H9 (cell line): Measurements from ENCODE around the gene CPT1B. TPM values are rescaled to one million over a fixed set of nuclear protein-coding genes. Genes with fewer than 3 reads are reported as not detected.

Source experiments
- DNase-seq: peaks from one replicate; pipeline ENCODE4 v3.0.0-alpha.2; 2017
- H2AFZ ChIP-seq: one replicate; pipeline ENCODE4 v1.6.1; 2013; ENCODE audit warnings: mild to moderate bottlenecking, low read length, control low read depth, moderate library complexity
- H2AK5ac ChIP-seq: 2 replicates; pipeline ENCODE4 v1.6.1; 2013; ENCODE audit warnings: low read length, control low read depth, mixed read lengths; ENCODE audit not compliant: insufficient read length
- H2BK120ac ChIP-seq: one replicate; pipeline ENCODE4 v1.6.1; 2013; ENCODE audit warnings: low read depth, mild to moderate bottlenecking, low read length, control low read depth, inconsistent platforms; ENCODE audit not compliant: poor library complexity, severe bottlenecking
- H2BK12ac ChIP-seq: 2 replicates; pipeline ENCODE4 v1.6.1; 2013; ENCODE audit warnings: low read length, control low read depth, mixed read lengths, low read depth; ENCODE audit not compliant: insufficient read length
- H2BK15ac ChIP-seq: 2 replicates; pipeline ENCODE4 v1.6.1; 2013; ENCODE audit warnings: low read depth, low read length, control low read depth
- H2BK20ac ChIP-seq: one replicate; pipeline ENCODE4 v1.6.1; 2013; ENCODE audit warnings: low read depth, mild to moderate bottlenecking, low read length, control low read depth, inconsistent platforms; ENCODE audit not compliant: poor library complexity, severe bottlenecking
- H2BK5ac ChIP-seq: 2 replicates; pipeline ENCODE4 v1.6.1; 2013; ENCODE audit warnings: low read length, control low read depth, mixed read lengths; ENCODE audit not compliant: insufficient read length
- H3K14ac ChIP-seq: 2 replicates; pipeline ENCODE4 v1.6.1; 2013; ENCODE audit warnings: low read length, control low read depth; ENCODE audit not compliant: insufficient read depth
- H3K18ac ChIP-seq: 2 replicates; pipeline ENCODE4 v1.6.1; 2013; ENCODE audit warnings: low read depth, mild to moderate bottlenecking, mixed read lengths, low read length, control low read depth; ENCODE audit not compliant: insufficient read length
- H3K23ac ChIP-seq: 2 replicates; pipeline ENCODE4 v1.6.1; 2013; ENCODE audit warnings: low read length, control low read depth, mixed read lengths, low read depth; ENCODE audit not compliant: insufficient read length
- H3K23me2 ChIP-seq: 2 replicates; pipeline ENCODE4 v1.6.1; 2013; ENCODE audit warnings: low read depth, mild to moderate bottlenecking, mixed read lengths, low read length, control low read depth; ENCODE audit not compliant: insufficient read length, poor library complexity, severe bottlenecking
- H3K27ac ChIP-seq: 2 replicates; pipeline ENCODE4 v1.5.1; 2013; ENCODE audit warnings: low read length, control low read depth, mixed read lengths, low read depth; ENCODE audit not compliant: insufficient read length
- H3K27me3 ChIP-seq: 2 replicates; pipeline ENCODE4 v1.6.1; 2013; ENCODE audit warnings: low read length, control low read depth, inconsistent platforms; ENCODE audit not compliant: insufficient read depth
- H3K4ac ChIP-seq: 2 replicates; pipeline ENCODE4 v1.6.1; 2013; ENCODE audit warnings: low read depth, mild to moderate bottlenecking, control low read depth, inconsistent platforms, low read length, moderate library complexity
- H3K4me1 ChIP-seq: 2 replicates; pipeline ENCODE4 v1.6.1; 2013; ENCODE audit warnings: low read length, control low read depth, inconsistent platforms; ENCODE audit not compliant: insufficient read depth
- H3K4me2 ChIP-seq: 2 replicates; pipeline ENCODE4 v1.6.1; 2013; ENCODE audit warnings: low read length, control low read depth, mixed read lengths; ENCODE audit not compliant: insufficient read length, insufficient read depth
- H3K56ac ChIP-seq: 2 replicates; pipeline ENCODE4 v1.6.1; 2013; ENCODE audit warnings: low read depth, mild to moderate bottlenecking, mixed read lengths, low read length, control low read depth; ENCODE audit not compliant: insufficient read length
- H3K79me1 ChIP-seq: 2 replicates; pipeline ENCODE4 v1.6.1; 2013; ENCODE audit warnings: low read depth, mild to moderate bottlenecking, moderate library complexity, low read length, control low read depth, inconsistent platforms; ENCODE audit not compliant: insufficient read depth, poor library complexity, severe bottlenecking
- H3K79me2 ChIP-seq: 2 replicates; pipeline ENCODE4 v1.6.1; 2013; ENCODE audit warnings: low read length, control low read depth, inconsistent platforms; ENCODE audit not compliant: insufficient read depth
- H3K9ac ChIP-seq: 2 replicates; pipeline ENCODE4 v1.6.1; 2013; ENCODE audit warnings: low read length, control low read depth, mixed read lengths; ENCODE audit not compliant: insufficient read length; ENCODE audit errors: extremely low read depth
- H3K9me3 ChIP-seq: one replicate; pipeline ENCODE4 v1.6.1; 2013; ENCODE audit warnings: low read depth, low read length, inconsistent platforms; ENCODE audit not compliant: control insufficient read depth
- H3T11ph ChIP-seq: one replicate; pipeline ENCODE4 v1.6.1; 2013; ENCODE audit warnings: mild to moderate bottlenecking, low read length, control low read depth, inconsistent platforms
- H4K20me1 ChIP-seq: one replicate; pipeline ENCODE4 v1.6.1; 2013; ENCODE audit not compliant: control insufficient read depth, insufficient read length, insufficient read depth
- H4K5ac ChIP-seq: 2 replicates; pipeline ENCODE4 v1.6.1; 2013; ENCODE audit warnings: low read depth, mild to moderate bottlenecking, mixed read lengths, low read length, control low read depth; ENCODE audit not compliant: insufficient read length
- H4K8ac ChIP-seq: replicated peaks from 2 replicates; pipeline ENCODE4 v1.6.1; 2013; ENCODE audit warnings: low read length, control low read depth, mixed read lengths, low read depth; ENCODE audit not compliant: insufficient read length
- H4K91ac ChIP-seq: 2 replicates; pipeline ENCODE4 v1.6.1; 2013; ENCODE audit warnings: low read depth, mild to moderate bottlenecking, moderate library complexity, mixed read lengths, low read length, control low read depth; ENCODE audit not compliant: insufficient read length
- H3K27ac Mint-ChIP-seq, 3 experiments: 2 replicates in 2 of 3; 3 replicates in 1 of 3; pipeline ENCODE4 v1.8.0; 2020 to 2021; ENCODE audit warnings: mixed read lengths in 3 of 3, mild to moderate bottlenecking in 1 of 3, moderate library complexity in 1 of 3
- H3K27me3 Mint-ChIP-seq: 2 replicates; pipeline ENCODE4 v1.8.0; 2021; ENCODE audit warnings: low read depth, mild to moderate bottlenecking, moderate library complexity, mixed read lengths
- H3K36me3 Mint-ChIP-seq, 3 experiments: 2 replicates in 2 of 3; 3 replicates in 1 of 3; pipeline ENCODE4 v1.8.0; 2020 to 2021; ENCODE audit warnings: low read depth in 3 of 3, mixed read lengths in 3 of 3; ENCODE audit not compliant: insufficient read depth in 1 of 3
- H3K4me1 Mint-ChIP-seq, 2 experiments: 2 replicates each; pipeline ENCODE4 v1.8.0; 2020; ENCODE audit warnings: mixed read lengths in 2 of 2
- H3K4me3 Mint-ChIP-seq, 2 experiments: 2 replicates in 1 of 2; 3 replicates in 1 of 2; pipeline ENCODE4 v1.8.0; 2020 to 2021; ENCODE audit warnings: mild to moderate bottlenecking in 2 of 2, mixed read lengths in 2 of 2, moderate library complexity in 1 of 2
- H3K9me3 Mint-ChIP-seq, 2 experiments: 2 replicates in 1 of 2; 3 replicates in 1 of 2; pipeline ENCODE4 v1.8.0; 2020; ENCODE audit warnings: mild to moderate bottlenecking in 2 of 2, mixed read lengths in 2 of 2, moderate library complexity in 1 of 2
- WGBS: extraction: QIAGEN DNeasy Blood & Tissue Kit; methylation state at CpG from one replicate; pipeline ENCODE4 v1.1.7; 2013; ENCODE audit warnings: missing lambda C conversion rate, low lambda C conversion rate, mixed read lengths; ENCODE audit not compliant: insufficient read length; ENCODE audit errors: extremely low coverage; 5-methylcytosine and 5-hydroxymethylcytosine counted together
- total RNA-seq: library from RNA; stranded (reverse); gene quantifications from 2 replicates; pipeline ENCODE4 v1.2.1, GENCODE V29; 2021
- TF ChIP-seq, protein P1 (sequence below): fragments of 200-600 bp; sonication (generic); conservative IDR thresholded peaks from 3 replicates; pipeline ENCODE4 v1.8.0; 2021; ENCODE audit warnings: antibody characterized with exemption, mild to moderate bottlenecking

The CPT1B gene
- total RNA-seq, 1 experiment from 2014 or later = 65.7 TPM

GRCh38 chr22:50522208-50522805 lies 55.9 kb downstream of the CPT1B start:
- Histone ChIP-seq H3K14ac (no peak overlapping the region), H2AFZ (no peak overlapping the region), H3K27ac (no peak overlapping the region), H3K23ac (no peak overlapping the region), H2BK20ac (no peak overlapping the region), H2BK120ac (no peak overlapping the region), H3K9me3 (no peaks in the 10 kb centered on the region), H3K27me3 (no peaks in the 10 kb centered on the region), H3K4ac (no peak overlapping the region), H3K56ac (no peak overlapping the region), H3T11ph (no peak overlapping the region), H3K4me2 (no peak overlapping the region), H4K5ac (no peak overlapping the region), H4K91ac (no peak overlapping the region), H2BK12ac (no peak overlapping the region), H3K4me1 (peaks cover 3% of the 10 kb centered on the region; the same call in 1 of the 2 replicates), H2AK5ac (no peak overlapping the region), H3K79me1 (no peaks in the 10 kb centered on the region), H3K79me2 (no peaks in the 10 kb centered on the region), H4K8ac (no peak overlapping the region), H2BK5ac (no peak overlapping the region), H3K23me2 (peaks cover 3% of the 10 kb centered on the region), H4K20me1 (no peaks in the 10 kb centered on the region), H3K9ac (no peak overlapping the region), H3K18ac (no peak overlapping the region), H2BK15ac (no peak overlapping the region)
- no CpG with 5 or more reads among the region's 15 CpGs for WGBS
- TF ChIP-seq, protein P1, sequence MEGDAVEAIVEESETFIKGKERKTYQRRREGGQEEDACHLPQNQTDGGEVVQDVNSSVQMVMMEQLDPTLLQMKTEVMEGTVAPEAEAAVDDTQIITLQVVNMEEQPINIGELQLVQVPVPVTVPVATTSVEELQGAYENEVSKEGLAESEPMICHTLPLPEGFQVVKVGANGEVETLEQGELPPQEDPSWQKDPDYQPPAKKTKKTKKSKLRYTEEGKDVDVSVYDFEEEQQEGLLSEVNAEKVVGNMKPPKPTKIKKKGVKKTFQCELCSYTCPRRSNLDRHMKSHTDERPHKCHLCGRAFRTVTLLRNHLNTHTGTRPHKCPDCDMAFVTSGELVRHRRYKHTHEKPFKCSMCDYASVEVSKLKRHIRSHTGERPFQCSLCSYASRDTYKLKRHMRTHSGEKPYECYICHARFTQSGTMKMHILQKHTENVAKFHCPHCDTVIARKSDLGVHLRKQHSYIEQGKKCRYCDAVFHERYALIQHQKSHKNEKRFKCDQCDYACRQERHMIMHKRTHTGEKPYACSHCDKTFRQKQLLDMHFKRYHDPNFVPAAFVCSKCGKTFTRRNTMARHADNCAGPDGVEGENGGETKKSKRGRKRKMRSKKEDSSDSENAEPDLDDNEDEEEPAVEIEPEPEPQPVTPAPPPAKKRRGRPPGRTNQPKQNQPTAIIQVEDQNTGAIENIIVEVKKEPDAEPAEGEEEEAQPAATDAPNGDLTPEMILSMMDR = no peak
- Mint-ChIP-seq H3K27me3 (peaks cover 8% of the 10 kb centered on the region), H3K27ac (no peak overlapping the region), H3K36me3 (peaks cover 7 to 50% (median 38%) of the 10 kb centered on the region in 3 experiments; a peak in 6 of 7 replicates), H3K4me3 (no peak overlapping the region), H3K9me3 (no peaks in the 10 kb centered on the region), H3K4me1 (peaks cover 11 to 15% of the 10 kb centered on the region in 2 experiments)
- no peak for DNase-seq
